COR-L47 (cell line): Measurements from ENCODE around the gene GALK2.
"Not testable (repeated sequence)": the region's sequence is repeated elsewhere in the genome, so short reads cannot be mapped to it uniquely, and the experiment has no call there.

Experiments used
- DNase-seq: peaks from one replicate; lab custom pipeline; 2025; lab: John Stamatoyannopoulos, UW

Gene GALK2

DNA sequence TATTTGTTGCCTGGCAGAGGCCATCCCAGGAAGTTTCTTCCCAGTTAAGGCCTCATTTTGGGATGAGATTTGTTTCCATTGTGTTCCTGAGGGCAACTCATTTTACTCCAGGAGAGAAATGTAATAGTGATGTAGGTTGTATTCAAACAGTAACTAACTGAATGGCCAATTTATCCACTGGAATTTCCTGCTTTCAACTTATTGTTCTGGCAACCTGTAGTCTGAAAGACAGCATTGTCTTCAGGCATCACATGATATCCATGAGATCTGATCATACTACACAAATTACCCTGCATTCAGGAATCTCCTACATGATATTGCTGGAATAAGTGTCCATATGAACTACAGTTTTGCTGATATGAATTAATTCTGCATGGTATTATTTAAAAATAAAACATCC is 173.5 kb downstream of the GALK2 start:
- DNase-seq: no peak

DNA sequence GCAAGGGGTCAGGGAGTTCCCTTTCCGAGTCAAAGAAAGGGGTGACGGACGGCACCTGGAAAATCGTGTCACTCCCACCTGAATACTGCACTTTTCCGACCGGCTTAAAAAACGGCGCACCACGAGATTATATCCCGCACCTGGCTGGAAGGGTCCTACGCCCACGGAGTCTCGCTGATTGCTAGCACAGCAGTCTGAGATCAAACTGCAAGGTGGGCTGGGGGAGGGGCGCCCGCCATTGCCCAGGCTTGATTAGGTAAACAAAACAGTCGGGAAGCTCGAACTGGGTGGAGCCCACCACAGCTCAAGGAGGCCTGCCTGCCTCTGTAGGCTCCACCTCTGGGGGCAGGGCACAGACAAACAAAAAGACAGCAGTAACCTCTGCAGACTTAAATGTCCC is 184.4 kb downstream of the GALK2 start:
- not testable (repeated sequence) for DNase-seq

DNA sequence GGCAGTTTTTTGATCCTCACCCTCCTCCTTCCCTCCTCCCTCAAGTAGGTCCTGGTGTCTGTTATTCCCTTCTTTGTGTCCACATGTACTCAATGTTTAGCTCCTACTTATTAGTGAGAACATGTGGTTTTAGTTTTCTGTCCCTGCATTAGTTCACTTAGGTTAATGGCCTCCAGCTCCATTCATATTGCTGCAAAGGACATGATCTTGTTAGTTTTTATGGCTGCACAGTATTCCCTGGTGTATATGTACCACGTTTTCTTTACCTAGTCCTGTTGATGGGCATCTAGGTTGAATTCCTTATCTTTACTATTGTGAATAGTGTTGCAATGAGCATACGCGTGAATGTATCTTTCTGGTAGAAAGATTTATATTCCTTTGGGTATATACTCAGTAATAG is 191.3 kb downstream of the GALK2 start:
- no peak for DNase-seq

DNA sequence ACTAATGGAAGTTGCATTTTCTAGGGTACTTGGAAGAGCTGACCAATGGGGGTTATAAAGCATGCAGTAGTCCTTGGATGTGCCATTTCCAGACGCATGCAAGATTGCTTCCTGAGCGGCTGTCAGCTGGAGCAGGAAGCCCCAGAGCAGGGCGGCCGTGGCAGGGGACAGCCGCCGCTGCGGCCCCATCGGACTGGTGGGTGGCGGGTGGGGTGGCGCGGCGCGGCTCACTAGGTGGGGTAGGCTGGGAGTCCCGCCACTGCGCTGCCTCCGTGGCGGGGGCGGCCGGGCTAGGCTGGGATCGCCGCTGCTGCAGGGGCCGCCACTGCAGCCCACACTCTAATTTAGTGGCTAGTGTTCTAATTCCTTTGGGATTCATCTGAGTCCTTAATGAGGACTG is 196.4 kb downstream of the GALK2 start:
- DNase-seq: no peak

DNA sequence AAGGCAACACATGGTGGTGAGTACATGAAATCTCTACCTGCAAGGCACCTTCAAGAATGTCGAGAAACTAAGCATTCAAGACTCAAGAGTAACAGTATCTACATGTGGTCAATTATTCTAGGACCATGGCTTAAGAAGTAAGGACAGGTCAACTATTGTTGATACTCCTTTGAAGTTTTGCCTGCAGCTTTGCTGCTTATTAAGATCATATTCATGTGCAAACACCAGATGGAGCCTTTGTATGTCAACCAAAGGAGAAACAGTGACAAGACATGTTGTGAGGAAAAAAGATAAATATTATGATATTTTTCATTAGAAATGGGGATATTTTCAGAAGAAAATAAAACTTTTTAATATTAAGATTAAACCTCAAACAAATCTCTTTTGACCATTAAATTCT is 200.7 kb downstream of the GALK2 start:
- DNase-seq: peak; percentile 13

DNA sequence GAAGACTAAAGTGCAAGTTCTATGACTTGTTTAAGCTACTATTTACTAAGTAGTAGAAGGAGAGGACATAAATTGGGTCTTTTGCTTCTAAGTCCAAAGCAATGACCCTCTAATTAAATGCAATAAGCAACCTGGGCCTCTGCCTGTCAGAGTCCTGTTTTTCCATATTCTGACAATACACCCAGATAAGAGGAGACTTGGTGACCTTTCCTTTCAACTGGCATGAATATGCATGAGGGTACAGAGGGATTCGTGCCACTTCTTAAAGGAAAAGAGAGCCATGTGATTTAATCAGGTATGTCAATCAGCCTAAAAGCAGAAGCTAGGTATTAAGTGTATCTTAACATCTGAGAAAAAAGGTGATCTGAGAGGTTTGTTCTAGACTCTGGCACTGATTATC is 202.3 kb downstream of the GALK2 start:
- no peak for DNase-seq

DNA sequence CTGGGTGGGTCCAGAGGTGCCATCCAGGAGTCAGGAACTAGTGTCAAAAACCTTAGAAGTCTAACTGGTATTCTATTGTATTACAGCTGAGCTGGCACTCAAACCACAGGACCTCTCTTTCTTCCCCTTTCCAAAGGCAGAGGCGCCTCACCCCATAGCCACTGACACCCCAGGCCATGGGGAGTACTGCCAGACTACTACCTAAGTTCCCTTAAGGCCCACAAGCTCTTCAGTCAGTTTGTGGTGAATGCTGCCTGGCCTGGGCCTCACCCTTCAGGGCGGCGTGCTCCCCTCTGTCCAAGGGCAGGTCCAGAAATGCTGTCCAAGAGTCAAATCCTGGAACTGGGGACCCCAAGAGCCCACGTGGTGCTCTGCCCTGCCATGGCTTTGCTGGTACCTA is 209.9 kb downstream of the GALK2 start:
- DNase-seq: no peak

DNA sequence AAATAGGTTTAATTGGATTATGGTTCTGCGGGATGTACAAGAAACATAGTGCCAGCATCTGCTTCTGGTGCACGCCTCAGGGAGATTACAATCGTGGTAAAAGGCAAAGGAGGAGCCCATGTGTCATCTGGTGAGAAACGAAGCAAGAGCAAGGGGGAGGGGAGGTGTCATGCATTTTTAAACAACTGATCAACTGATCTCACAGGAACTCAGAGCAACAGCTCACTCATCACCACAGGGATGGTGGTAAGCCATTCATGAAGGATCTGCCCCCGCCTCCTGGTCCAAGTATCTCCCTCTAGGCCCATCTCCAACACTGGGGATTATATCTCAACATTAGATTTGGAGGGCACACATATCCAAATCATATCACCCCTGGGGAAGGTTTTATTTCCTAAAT is 210.9 kb downstream of the GALK2 start:
- DNase-seq: no peak
